ENCODE data around the gene VIPR2. TPM values are rescaled to one million over a fixed set of nuclear protein-coding genes. Genes with fewer than 3 reads are reported as not detected.

VIPR2 gene
- total RNA-seq, 1 donor: not detected

DNA sequence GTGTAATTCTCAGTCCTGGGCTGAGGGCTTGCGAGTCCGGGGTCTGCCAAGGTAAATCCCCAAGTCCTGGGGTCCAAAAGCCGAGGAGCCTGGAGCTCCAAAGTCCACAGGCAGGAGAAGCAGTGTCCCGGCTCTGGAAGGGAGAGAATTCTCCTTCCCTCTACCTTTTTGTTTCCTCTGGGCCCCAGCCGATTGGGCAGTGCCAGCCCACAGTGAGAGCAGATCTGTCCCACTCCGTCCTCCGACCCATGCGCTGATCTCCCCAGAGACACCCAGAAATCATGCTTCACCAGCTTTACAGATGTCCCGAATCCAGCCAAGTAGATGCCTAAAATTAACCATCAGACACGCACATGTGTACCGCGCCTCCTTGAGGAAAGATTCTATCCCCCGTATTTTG is 8.1 kb upstream of the VIPR2 start:
- no peak overlapping the region for H3K4me3 ChIP-seq (ENCODE audit: low read depth, low read length)
- TF ChIP-seq, protein P1, sequence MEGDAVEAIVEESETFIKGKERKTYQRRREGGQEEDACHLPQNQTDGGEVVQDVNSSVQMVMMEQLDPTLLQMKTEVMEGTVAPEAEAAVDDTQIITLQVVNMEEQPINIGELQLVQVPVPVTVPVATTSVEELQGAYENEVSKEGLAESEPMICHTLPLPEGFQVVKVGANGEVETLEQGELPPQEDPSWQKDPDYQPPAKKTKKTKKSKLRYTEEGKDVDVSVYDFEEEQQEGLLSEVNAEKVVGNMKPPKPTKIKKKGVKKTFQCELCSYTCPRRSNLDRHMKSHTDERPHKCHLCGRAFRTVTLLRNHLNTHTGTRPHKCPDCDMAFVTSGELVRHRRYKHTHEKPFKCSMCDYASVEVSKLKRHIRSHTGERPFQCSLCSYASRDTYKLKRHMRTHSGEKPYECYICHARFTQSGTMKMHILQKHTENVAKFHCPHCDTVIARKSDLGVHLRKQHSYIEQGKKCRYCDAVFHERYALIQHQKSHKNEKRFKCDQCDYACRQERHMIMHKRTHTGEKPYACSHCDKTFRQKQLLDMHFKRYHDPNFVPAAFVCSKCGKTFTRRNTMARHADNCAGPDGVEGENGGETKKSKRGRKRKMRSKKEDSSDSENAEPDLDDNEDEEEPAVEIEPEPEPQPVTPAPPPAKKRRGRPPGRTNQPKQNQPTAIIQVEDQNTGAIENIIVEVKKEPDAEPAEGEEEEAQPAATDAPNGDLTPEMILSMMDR (IDR thresholded peaks at IDR 0.05; ENCODE audit: insufficient read depth, low read depth, low read length): no peak
- no peak for DNase-seq (ENCODE audit: low read depth)

- no peak for DNase-seq (ENCODE audit: low read depth)
- no peak overlapping the region for H3K4me3 ChIP-seq (ENCODE audit: low read depth, low read length)
- TF ChIP-seq, protein P1 (IDR thresholded peaks at IDR 0.05; ENCODE audit: insufficient read depth, low read depth, low read length): no peak
Measured at GRCh38 chr7:159151231-159151630, 6.6 kb upstream of the VIPR2 start.

GRCh38 chr7:159149488-159149887 is 4.8 kb upstream of the VIPR2 start:
- no peak for DNase-seq (ENCODE audit: low read depth)
- TF ChIP-seq, protein P1 (IDR thresholded peaks at IDR 0.05; ENCODE audit: insufficient read depth, low read depth, low read length): no peak
- no peak overlapping the region for H3K4me3 ChIP-seq (ENCODE audit: low read depth, low read length)

DNA sequence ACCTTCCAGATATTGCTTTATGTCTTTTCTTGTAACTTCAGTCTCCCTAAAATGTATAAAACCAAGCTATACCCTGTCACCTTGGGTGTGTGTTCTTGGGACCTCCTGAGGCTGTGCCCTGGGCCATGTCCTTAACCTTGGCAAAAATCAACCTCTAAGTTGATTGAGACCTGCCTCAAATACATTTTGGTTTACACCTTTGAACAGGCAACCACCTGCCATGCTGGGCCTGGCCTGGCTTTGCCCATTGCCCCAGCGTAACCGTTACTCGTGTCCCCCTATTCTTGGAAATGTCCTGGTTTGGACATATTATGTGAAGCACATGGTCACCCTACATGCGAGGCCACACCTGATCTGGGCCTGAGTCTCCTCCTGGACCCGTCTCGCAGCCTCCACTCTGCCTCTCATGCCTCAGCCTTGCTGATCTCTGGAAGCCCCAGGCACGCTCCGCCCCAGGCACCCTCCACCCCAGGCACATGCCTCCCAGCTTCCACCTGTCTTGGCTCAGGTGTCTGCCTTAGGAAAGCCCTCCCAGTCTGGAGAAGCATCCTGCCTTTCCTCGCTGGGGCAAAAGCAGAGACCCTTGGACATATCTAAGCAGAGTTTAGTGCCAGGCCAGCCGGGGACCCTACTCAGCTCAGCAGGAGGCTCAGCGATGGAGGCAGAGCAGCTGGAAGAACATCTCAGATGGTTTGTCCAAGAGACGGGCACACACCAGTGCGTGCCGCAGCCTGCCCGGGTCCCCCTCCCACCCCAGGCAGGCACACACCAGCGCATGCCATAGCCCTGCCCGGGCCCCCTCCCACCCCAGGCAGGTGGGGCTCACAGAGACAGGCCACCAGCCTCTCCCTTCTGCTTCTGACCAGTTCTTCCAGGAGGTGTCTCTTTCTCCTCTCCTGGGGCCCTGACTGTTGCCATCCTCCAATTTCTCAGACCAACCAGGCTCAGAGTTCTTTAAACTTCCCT is 4.0 kb upstream of the VIPR2 start:
- DNase-seq (ENCODE audit: low read depth): no peak
- no peak overlapping the region for H3K4me3 ChIP-seq (ENCODE audit: low read depth, low read length)
- TF ChIP-seq, protein P1 (IDR thresholded peaks at IDR 0.05; ENCODE audit: insufficient read depth, low read depth, low read length): no peak

DNA sequence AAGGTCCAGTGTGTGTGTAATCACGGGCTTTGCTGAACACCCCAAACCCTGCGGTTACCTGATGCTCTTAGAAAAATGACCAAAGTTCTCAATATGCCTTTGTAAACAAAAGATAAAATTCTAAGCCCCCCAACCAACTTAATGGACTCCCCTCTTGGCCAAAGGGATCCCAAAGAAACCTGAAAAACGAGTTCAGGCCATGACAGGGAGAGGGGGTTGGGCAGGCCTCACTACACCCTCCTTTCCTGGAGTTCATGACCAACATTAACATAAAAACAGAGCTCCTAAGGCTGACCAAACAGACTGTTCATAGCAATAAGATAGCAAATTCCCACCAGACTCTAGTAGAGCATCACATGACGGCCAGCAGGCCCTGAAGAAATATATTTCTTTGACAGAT is 3.0 kb upstream of the VIPR2 start:
- DNase-seq (ENCODE audit: low read depth): no peak
- no peak overlapping the region for H3K4me3 ChIP-seq (ENCODE audit: low read depth, low read length)
- TF ChIP-seq, protein P1 (IDR thresholded peaks at IDR 0.05; ENCODE audit: insufficient read depth, low read depth, low read length): no peak

- no peak overlapping the region for H3K4me3 ChIP-seq (ENCODE audit: low read depth, low read length)
- no peak for DNase-seq (ENCODE audit: low read depth)
- TF ChIP-seq, protein P1 (IDR thresholded peaks at IDR 0.05; ENCODE audit: insufficient read depth, low read depth, low read length): no peak
Measured at GRCh38 chr7:159147246-159147645, 2.6 kb upstream of the VIPR2 start.

Measured in fibroblast of villous mesenchyme (primary cell).